SK-N-SH (cell line): ENCODE results near the gene SLC22A13. TPM values are rescaled to one million over a fixed set of nuclear protein-coding genes. Genes with fewer than 3 reads are reported as not detected.

Experiments used
- CTCF ChIA-PET: fragments of 300-600, 350-600 bp; formaldehyde crosslinking; extraction: SDS; loops from one replicate; lab custom pipeline; 2021; lab: Yijun Ruan, JAX
- POLR2A ChIA-PET: fragments of 350-600 bp; sonication (Branson Sonifier 250); formaldehyde crosslinking; extraction: SDS; loops from one replicate; lab custom pipeline; 2020; ENCODE audit warnings: antibody characterized with exemption, inconsistent platforms; lab: Yijun Ruan, JAX
- DNase-seq: peaks from one replicate; pipeline ENCODE4 v3.0.0; 2012
- H2AFZ ChIP-seq: fragments of 200-600 bp; sonication (generic); 2 replicates; pipeline ENCODE4 v1.8.1; 2016; ENCODE audit warnings: antibody characterized with exemption, mild to moderate bottlenecking, low read depth
- H3F3A ChIP-seq: fragments of 200-600 bp; sonication (generic); replicated peaks from 2 replicates; pipeline ENCODE3; 2016; ENCODE audit warnings: antibody characterized with exemption, mild to moderate bottlenecking; ENCODE audit not compliant: insufficient read depth
- H3K27ac ChIP-seq, 2 experiments: fragments of 200-500 bp in 1 of 2; fragments of 200-600 bp in 1 of 2; sonication (Bioruptor generic) in 1 of 2; sonication (generic), shearing (Covaris generic) in 1 of 2; 2 replicates each; pipeline versions ENCODE4 v1.5.1 to v1.6.1; 2014 to 2016; ENCODE audit warnings: low read depth in 2 of 2, inconsistent platforms in 1 of 2, low read length in 1 of 2, mild to moderate bottlenecking in 1 of 2, mixed read lengths in 1 of 2
- H3K27me3 ChIP-seq: fragments of 200-600 bp; sonication (generic), shearing (Covaris generic); 2 replicates; pipeline ENCODE4 v1.6.1; 2016; ENCODE audit warnings: mixed run types; ENCODE audit not compliant: insufficient read depth
- H3K36me3 ChIP-seq, 2 experiments: fragments of 200-500 bp in 1 of 2; fragments of 200-600 bp in 1 of 2; sonication (Bioruptor generic) in 1 of 2; sonication (generic) in 1 of 2; replicated peaks in 1 of 2; 2 replicates each; pipeline versions ENCODE3 to v1.5.1; 2014 to 2016; ENCODE audit warnings: low read length in 1 of 2, mild to moderate bottlenecking in 1 of 2; ENCODE audit not compliant: insufficient read depth in 2 of 2, control insufficient read depth in 1 of 2
- H3K4me1 ChIP-seq, 2 experiments: fragments of 200-500 bp in 1 of 2; fragments of 200-600 bp in 1 of 2; sonication (Bioruptor generic) in 1 of 2; sonication (generic), shearing (Covaris generic) in 1 of 2; 2 replicates each; pipeline versions ENCODE4 v1.5.1 to v1.6.1; 2014 to 2016; ENCODE audit warnings: low read depth in 1 of 2, low read length in 1 of 2, mixed run types in 1 of 2; ENCODE audit not compliant: insufficient read depth in 2 of 2, control insufficient read depth in 1 of 2
- H3K4me2 ChIP-seq: fragments of 200-600 bp; sonication (generic), shearing (Covaris generic); 2 replicates; pipeline ENCODE4 v1.6.1; 2017; ENCODE audit warnings: mixed run types
- H3K4me3 ChIP-seq, 2 experiments: fragments of 200-500 bp in 1 of 2; fragments of 200-600 bp in 1 of 2; sonication (Bioruptor generic) in 1 of 2; sonication (generic), shearing (Covaris generic) in 1 of 2; 2 replicates each; pipeline versions ENCODE4 v1.5.1 to v1.8.1; 2014 to 2016; ENCODE audit warnings: low read depth in 2 of 2, inconsistent platforms in 1 of 2, low read length in 1 of 2, mild to moderate bottlenecking in 1 of 2, mixed read lengths in 1 of 2, moderate library complexity in 1 of 2
- H3K79me2 ChIP-seq: fragments of 200-600 bp; sonication (generic); 2 replicates; pipeline ENCODE4 v1.8.1; 2017; ENCODE audit warnings: mild to moderate bottlenecking; ENCODE audit not compliant: insufficient read depth
- H3K9ac ChIP-seq: fragments of 200-600 bp; sonication (generic); 2 replicates; pipeline ENCODE4 v1.6.1; 2017; ENCODE audit warnings: mixed run types
- H3K9me2 ChIP-seq: fragments of 200-600 bp; sonication (generic); 2 replicates; pipeline ENCODE4 v1.6.1; 2017; ENCODE audit warnings: mixed run types
- H3K9me3 ChIP-seq: fragments of 200-600 bp; sonication (generic); 2 replicates; pipeline ENCODE4 v1.6.1; 2017; ENCODE audit warnings: mixed run types, mild to moderate bottlenecking, moderate library complexity
- H4K20me1 ChIP-seq: fragments of 200-600 bp; sonication (generic); 2 replicates; pipeline ENCODE4 v1.6.1; 2017; ENCODE audit warnings: mild to moderate bottlenecking, mixed run types; ENCODE audit not compliant: insufficient read depth
- CTCF ChIP-seq: fragments of 200-600 bp; sonication (generic); IDR thresholded peaks from 2 replicates; pipeline ENCODE4 v1.6.1; 2017; ENCODE audit warnings: antibody characterized with exemption, mild to moderate bottlenecking, moderate library complexity
- EP300 ChIP-seq, 2 experiments: IDR thresholded peaks; 2 replicates each; pipeline versions ENCODE4 v1.4.0 to v1.6.1; 2012; ENCODE audit warnings: borderline replicate concordance in 1 of 2, low read depth in 1 of 2, low read length in 1 of 2
- EZH2phosphoT487 ChIP-seq: fragments of 200-600 bp; sonication (generic); IDR thresholded peaks from 2 replicates; pipeline ENCODE4 v1.6.1; 2017; ENCODE audit warnings: low read depth, mixed run types, mild to moderate bottlenecking, antibody characterized with exemption, moderate library complexity, borderline replicate concordance
- FOSL2 ChIP-seq: IDR thresholded peaks from 2 replicates; pipeline ENCODE4 v1.4.0; 2012; ENCODE audit warnings: low read depth, mild to moderate bottlenecking, moderate library complexity, borderline replicate concordance
- GABPA ChIP-seq: IDR thresholded peaks from 2 replicates; pipeline ENCODE4 v1.4.0; 2012; ENCODE audit warnings: low read depth, mild to moderate bottlenecking
- IRF3 ChIP-seq: fragments of 150-350 bp; IDR thresholded peaks from 2 replicates; pipeline ENCODE4 v1.6.1; 2016; ENCODE audit warnings: mild to moderate bottlenecking, low read depth, low read length
- JUND ChIP-seq: IDR thresholded peaks from 2 replicates; pipeline ENCODE4 v1.4.0; 2012
- MEF2A ChIP-seq: IDR thresholded peaks from 2 replicates; pipeline ENCODE4 v1.4.0; 2012; ENCODE audit warnings: low read depth, borderline replicate concordance
- MXI1 ChIP-seq: IDR thresholded peaks from 2 replicates; pipeline ENCODE4 v1.6.1; 2012; ENCODE audit warnings: mild to moderate bottlenecking, low read depth, low read length, improper control_type of control experiment
- PBX3 ChIP-seq: IDR thresholded peaks from 2 replicates; pipeline ENCODE4; 2012
- SMC3 ChIP-seq: IDR thresholded peaks from 2 replicates; pipeline ENCODE4 v1.6.1; 2012; ENCODE audit warnings: low read depth, low read length, improper control_type of control experiment
- TCF12 ChIP-seq: IDR thresholded peaks from 2 replicates; pipeline ENCODE4 v1.4.0; 2012
- TEAD4 ChIP-seq: IDR thresholded peaks from 2 replicates; pipeline ENCODE4 v1.4.0; 2012; ENCODE audit warnings: mild to moderate bottlenecking, borderline replicate concordance; ENCODE audit not compliant: insufficient read depth
- USF2 ChIP-seq: fragments of 150-350 bp; IDR thresholded peaks from 2 replicates; pipeline ENCODE4 v1.6.1; 2017; ENCODE audit warnings: antibody characterized with exemption, low read length, low read depth, borderline replicate concordance
- YY1 ChIP-seq: IDR thresholded peaks from 2 replicates; pipeline ENCODE4 v1.4.0; 2012; ENCODE audit warnings: low read depth, mild to moderate bottlenecking
- ZBTB33 ChIP-seq: IDR thresholded peaks from 2 replicates; pipeline ENCODE4 v1.4.0; 2012; ENCODE audit warnings: low read depth, borderline replicate concordance
- WGBS: methylation state at CpG from one replicate; pipeline ENCODE4 v1.1.6; 2017; ENCODE audit warnings: low lambda C conversion rate; 5-methylcytosine and 5-hydroxymethylcytosine counted together
- polyA plus RNA-seq, 3 experiments: library from polyadenylated mRNA; depleted of rRNA; stranded (reverse); fragments of >200 nt; gene quantifications; 2 replicates each; pipeline ENCODE4 v1.2.3, GENCODE V29; 2012

The SLC22A13 gene
- polyA plus RNA-seq, 1 of the 3 experiments (the other 2 are of a cell fraction), result 0.08 TPM

GRCh38 chr3:38227989-38228388 is 37.6 kb upstream of the SLC22A13 start:
- Histone ChIP-seq H3K36me3 (peaks cover 62 to 69% of the 10 kb centered on the region in 2 experiments), H3F3A (peaks cover 35% of the 10 kb centered on the region), H3K27me3 (no peaks in the 10 kb centered on the region), H3K4me3 (no peak overlapping the region), H3K4me2 (peak overlapping the region; percentile 28; the same call in 1 of the 2 replicates), H3K9me2 (no peaks in the 10 kb centered on the region), H3K27ac (peak overlapping the region in 1 of 2 experiments; percentile 53; a peak in 2 of 4 replicates), H2AFZ (no peak overlapping the region), H3K4me1 (peaks cover 0 to 24% of the 10 kb centered on the region in 2 experiments; a peak in 2 of 4 replicates), H3K79me2 (peaks cover 21% of the 10 kb centered on the region; the same call in 1 of the 2 replicates), H3K9me3 (no peaks in the 10 kb centered on the region), H4K20me1 (no peaks in the 10 kb centered on the region), H3K9ac (no peak overlapping the region)
- WGBS, result 60% methylated on average over 2 of the region's 2 CpGs
- TF ChIP-seq JUND (0 out of 2 replicates have a peak, but pooled peaks have one; percentile 26), CTCF (no peak), FOSL2 (0 out of 2 replicates have a peak, but pooled peaks have one; percentile 18), TCF12 (no peak), ZBTB33 (no peak)
- DNase-seq, result no peak
- ChIA-PET POLR2A (no interaction called here), CTCF (interaction anchor here (1.1 to 1.6 kb wide), 2 partner anchors 12 to 252 kb away, joined by 3 to 4 read pairs; no protein-coding TSS in a partner anchor)

GRCh38 chr3:38229036-38229435 is 36.6 kb upstream of the SLC22A13 start:
- H3K9me3 ChIP-seq, result no peaks in the 10 kb centered on the region
- H3K27me3 ChIP-seq, result no peaks in the 10 kb centered on the region
- H3K9me2 ChIP-seq, result no peaks in the 10 kb centered on the region
- H3K27ac ChIP-seq, result no peak overlapping the region
- no peaks in the 10 kb centered on the region for H4K20me1 ChIP-seq
- H3K4me1 ChIP-seq, result peaks cover 0 to 24% of the 10 kb centered on the region in 2 experiments; a peak in 2 of 4 replicates
- peaks cover 18% of the 10 kb centered on the region; the same call in 1 of the 2 replicates for H3K79me2 ChIP-seq
- no peak overlapping the region for H3K4me3 ChIP-seq
- POLR2A ChIA-PET, result no interaction called here
- no peak for DNase-seq
- no peak overlapping the region for H3K4me2 ChIP-seq
- CTCF ChIA-PET, result interaction anchor here (0.7 kb wide), 1 partner anchor 12 kb away, joined by 3 read pairs; no protein-coding TSS in a partner anchor
- no peak overlapping the region for H3K9ac ChIP-seq
- H3F3A ChIP-seq, result peaks cover 35% of the 10 kb centered on the region
- 92% methylated on average over 1 of the region's 1 CpG for WGBS
- no peak overlapping the region for H2AFZ ChIP-seq
- peaks cover 60 to 70% of the 10 kb centered on the region in 2 experiments for H3K36me3 ChIP-seq
- TF ChIP-seq MXI1, result no peak
- no peak for TF ChIP-seq EZH2phosphoT487
- TF ChIP-seq CTCF, result no peak
- no peak for TF ChIP-seq IRF3
- TF ChIP-seq SMC3, result no peak
- no peak for TF ChIP-seq YY1
- TF ChIP-seq EP300 (IDR thresholded peaks at IDR 0.05; ENCODE audit: borderline replicate concordance in 1 of 2, low read depth in 1 of 2, low read length in 1 of 2), result no peak
- no peak for TF ChIP-seq TEAD4
- no peak for TF ChIP-seq MEF2A
- no peak for TF ChIP-seq PBX3
- TF ChIP-seq GABPA, result no peak
- no peak for TF ChIP-seq USF2
